Measurements from ENCODE around the gene ITGB1.

- TF ChIP-seq CTCF (IDR thresholded peaks at IDR 0.05) (no peak), POLR2A (IDR thresholded peaks at IDR 0.05) (no peak), EP300 (IDR thresholded peaks at IDR 0.05) (no peak)
Measured at GRCh38 chr10:32951111-32951510, 6.9 kb downstream of the ITGB1 start.
